Epidermal melanocyte (primary cell): Measurements from ENCODE around the gene SEMA3G.
A peak's percentile ranks its signal among the peaks of the same experiment; 100 is the strongest.

Experiments
- DNase-seq: peaks from one replicate; pipeline ENCODE4 v3.0.0; 2011; ENCODE audit warnings: low spot score; ENCODE audit not compliant: insufficient read length

The SEMA3G gene

DNA sequence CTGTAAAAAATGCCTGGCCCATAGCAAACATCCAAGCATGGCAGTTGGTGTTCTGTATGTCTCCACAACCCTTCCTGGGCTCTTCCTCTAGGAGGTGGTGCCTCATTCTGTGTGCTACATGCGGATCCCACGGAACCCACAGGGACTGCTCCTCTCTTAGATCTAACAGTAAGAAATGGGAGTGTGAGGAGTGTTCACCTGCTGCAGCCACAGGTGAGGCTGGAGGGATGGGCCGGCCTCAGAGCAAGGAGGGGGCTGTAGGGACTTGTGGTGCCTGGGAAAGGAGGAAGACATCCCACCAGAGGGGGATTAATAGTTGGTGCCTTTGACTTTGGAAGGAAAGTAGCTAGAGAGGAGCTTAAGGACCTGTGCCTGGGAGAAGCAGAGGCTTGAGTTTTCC is 22.2 kb downstream of the SEMA3G start:
- no peak for DNase-seq

DNA sequence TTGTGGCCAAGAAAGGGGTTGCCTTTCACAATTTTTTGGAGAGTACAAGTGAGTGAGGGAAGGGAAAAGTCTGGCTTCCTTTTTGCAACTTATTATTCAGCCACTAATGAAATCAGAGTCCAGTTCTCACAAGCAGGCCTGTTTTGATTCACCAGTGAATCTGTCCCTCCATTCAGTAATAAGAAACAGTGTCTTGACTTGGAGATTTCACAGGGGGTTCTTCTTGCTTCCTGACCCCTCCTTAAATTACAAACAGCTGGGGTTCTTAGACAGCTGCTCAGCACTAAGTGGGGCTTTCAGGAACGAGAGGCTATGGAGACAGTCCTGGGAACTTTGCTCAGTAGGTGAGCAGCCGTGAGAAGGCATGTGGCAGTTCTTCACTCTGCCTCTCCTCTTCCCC is 24.5 kb downstream of the SEMA3G start:
- DNase-seq, result no peak

DNA sequence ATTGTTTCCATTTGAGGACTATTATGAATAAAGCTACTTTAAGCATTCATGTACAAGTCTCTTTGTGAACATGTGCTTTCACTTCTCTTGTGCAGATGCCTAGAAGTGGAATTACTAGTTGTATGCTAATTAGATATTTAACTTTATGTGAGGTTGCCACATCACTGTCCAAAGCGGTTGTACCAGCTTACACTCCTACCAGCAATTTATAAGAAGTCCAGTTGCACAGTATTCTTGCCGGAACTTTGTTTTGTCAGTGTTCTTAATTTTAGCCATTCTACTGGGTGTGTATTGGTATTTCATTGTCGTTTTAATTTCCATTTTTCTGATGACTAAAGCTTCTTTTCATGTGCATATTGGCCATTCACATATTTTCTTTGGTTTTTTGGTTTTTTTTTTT is 29.1 kb downstream of the SEMA3G start:
- DNase-seq, result no peak

DNA sequence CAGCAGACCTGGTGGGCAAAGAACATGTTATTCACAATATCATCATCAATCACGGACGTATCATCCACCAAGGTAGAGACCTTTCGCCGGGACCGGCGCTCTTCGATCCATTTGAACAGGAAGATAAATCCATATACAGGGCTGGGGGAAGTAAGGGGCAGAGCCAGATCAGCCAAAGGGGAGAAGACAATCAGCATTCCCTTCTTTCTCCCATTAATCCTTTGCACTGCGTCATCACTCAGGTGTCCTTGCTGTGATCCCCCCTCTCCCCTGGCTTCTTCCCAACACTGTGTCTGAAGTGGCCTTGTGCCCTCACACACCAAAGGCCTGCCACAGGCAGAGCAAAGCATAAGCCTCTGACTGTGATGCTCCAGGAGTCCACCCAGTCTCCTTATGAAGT is 36.4 kb downstream of the SEMA3G start:
- no peak for DNase-seq

DNA sequence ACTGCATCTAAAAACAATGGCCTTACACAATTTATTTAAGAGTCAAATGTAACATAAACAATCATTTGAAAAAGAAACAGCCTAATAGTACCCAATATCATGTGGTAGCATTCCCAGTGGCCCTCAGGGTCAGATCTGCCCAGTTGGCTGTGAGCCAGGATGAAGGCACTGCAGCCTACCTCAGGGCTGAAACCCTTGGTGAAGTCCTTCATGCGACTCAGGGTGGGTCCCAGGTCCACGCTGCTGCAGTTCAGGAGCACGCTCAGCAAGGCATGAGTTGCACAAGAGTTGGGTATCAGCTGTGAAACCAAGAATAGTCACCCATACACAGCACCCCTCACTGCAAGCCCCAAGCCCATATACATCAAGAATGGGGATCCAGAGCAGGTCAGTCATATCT is 37.1 kb downstream of the SEMA3G start:
- peak; percentile 52 for DNase-seq

DNA sequence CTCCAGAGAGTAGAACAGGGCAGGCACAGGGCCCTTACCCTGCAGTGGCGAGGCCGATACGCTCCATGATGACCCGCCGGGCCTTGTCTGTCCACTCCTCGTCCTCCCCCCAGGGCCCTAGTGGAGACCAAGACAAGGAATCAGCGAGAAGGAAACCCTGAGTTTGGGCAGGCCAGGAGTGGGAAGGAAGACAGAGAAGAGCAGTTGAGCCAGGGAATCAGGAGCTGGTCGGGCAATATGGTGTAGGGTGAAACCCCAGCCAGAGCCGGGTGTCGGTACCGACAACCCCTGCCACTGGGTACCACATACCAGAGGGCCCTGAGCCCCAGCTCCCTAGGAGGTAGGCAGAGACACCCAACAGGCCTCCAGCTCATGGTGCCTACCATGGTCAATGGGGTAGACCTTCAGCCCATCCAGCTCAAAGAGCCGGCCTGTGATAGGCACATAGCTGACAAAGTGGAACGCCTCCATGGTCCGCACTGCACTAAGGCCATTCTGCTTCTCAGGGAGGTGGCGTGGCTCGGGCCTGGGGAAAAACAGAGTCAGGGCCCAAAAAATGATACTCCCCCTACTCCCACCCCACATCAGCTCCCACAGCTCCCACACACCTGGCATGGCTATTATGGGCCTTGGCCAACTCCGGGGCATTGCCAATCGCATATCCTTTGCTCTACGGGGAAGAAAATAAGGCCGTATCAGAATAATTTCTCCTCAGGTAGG is 38.0 kb downstream of the SEMA3G start:
- no peak for DNase-seq

DNA sequence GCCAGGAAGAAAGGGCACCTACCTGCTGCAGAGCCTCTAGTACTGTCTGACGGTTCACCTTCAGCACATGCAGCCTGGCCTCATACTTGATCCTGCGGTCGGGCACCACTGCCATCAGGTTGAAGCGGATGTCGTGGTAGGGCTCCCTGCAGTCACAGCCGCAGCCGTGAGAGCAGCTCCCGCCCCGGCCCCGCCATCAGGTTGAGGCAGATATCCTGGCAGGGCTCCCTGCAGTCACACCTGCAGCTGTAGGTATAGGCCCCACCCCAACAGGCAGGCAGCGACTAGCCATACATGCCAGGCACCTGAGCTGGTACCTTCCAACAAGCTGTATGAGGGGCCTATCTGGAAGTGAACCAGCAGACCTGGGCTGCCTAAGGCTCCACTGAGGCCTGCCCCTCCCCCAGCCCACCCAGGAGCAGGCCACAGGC is 38.7 kb downstream of the SEMA3G start:
- no peak for DNase-seq

DNA sequence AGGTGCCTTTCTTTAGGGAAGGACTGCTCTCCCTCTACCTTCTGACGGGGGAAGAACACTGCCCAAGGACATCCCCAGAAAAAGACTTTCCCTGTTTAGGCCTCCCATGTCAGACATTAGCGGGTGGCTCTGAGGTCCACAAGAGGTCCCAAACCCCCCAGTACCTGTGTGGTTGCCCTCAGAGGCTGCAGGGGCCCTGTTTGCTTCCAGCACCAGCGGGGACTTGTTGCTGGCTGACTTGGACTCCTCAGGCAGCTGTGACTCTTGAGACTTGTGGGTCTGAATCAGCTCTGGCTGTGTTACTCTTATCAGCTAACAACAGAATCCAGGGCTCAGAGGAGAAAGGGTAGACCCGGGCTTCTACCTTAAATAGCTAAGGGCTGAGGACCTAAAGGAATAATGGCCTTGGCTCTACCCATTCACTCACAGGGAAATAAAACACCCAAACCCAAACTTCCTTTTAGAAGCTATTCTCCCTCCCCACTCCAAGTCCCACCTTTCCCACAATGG is 39.2 kb downstream of the SEMA3G start:
- DNase-seq, result no peak

DNA sequence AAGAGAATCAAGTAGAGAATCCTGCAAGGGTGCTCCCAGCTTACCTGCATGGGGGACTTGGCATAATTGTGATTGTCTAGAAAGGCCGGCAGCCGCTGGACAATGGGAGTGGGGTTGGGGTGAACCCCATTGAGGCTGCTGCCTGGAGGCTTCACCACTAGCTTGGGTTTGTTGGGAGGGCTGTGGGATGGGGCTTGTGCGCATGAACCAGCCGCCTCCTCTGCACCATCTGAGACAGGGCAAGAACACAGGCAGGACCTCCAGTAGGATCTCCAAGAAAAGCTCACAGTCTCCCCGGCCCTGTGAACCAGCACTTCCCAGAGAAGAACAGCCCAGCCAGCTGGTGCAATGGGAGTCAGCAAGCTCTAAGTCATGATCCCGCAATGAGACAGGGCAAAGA is 39.8 kb downstream of the SEMA3G start:
- DNase-seq, result no peak

DNA sequence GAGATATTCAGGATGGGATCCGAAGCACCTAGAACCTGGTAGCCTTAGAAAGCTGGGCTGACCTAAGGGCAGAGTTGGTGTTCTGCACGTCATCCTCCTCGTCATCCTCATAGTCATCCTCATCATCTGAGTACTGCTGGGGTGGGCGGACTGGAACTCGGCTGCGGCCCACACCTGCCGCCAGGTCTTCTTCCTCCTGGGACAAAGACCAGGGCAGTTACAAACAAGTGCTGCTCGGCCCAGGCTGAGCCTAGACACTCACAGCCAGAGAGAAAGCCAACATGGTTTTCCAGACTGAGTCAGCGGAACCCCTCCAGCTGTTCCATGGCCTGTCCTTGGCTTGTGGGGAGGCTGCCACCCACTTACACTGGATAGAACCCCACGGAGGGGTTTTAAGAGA is 40.5 kb downstream of the SEMA3G start:
- DNase-seq, result no peak

DNA sequence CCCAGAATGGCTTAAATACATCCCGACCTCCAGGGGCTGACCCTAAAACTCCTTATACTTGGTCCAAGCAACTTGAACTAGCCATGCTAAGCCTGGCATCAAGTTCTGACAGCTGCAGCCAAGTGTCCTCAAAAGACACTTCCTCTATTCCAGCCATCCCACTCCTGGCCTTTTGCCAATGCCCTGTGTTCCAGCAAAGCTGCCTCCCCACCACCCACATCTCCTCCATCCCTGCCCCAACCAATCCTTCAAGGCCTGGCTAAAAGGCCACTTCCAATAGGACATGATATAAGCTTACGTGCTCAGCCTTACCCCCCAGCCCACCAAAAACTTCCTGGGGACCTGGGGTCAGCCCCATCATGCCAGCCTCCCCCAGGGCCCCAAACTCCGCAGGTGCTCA is 40.9 kb downstream of the SEMA3G start:
- no peak for DNase-seq

DNA sequence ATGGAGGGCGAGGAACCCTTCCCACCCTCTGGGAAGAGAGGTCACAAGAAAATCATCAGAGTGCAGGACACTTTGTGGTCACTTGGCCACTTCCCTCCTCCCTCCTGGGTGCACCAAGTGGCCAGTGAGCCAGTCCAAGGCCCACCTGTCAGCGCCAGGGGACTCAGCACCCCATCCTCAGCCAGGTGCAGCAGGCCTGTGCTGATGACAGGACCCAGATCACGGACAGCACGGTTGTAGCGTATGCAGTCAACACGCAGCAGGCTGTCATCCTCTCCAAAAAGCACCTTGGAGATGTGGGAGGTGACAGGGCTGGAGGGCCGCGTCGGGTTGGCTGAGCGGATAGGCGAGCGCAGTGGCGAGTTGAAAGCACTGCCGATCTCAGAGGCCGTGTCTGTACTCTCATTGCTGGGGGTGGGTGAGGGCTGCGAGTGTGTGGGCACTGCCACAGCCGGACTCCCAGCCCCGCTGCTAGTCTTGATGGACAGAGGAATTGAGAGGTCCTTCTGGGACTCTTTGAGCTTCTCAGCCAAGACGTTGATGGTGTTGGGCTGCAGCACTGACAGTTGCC is 41.5 kb downstream of the SEMA3G start:
- DNase-seq, result no peak

DNA sequence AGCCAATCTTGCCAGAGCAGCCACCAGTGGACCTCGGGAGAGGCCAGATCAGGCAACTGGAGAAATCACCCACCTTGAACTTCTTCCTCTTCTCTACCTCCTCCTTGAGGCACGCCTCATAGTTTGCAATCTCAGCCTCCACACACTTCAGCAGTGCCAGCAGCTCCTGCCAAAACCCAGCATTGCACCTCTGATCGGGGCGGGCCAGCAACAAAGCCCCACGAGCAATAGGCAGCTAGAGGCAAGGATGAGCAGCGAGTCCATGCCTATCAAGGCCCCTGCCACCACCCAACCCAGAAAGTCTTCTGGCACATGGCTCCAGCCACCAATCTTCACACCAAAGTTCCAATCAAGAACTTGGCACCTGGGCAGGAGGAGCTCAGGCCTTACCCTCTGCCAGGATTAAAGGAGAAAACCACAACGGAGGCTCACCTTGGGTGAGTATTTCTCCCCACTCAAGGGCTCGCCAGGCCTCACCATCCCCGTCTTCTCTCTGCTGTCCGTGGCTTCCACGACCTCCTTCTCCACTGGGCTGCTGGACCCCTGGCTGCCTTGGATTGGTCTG is 42.1 kb downstream of the SEMA3G start:
- DNase-seq, result no peak

DNA sequence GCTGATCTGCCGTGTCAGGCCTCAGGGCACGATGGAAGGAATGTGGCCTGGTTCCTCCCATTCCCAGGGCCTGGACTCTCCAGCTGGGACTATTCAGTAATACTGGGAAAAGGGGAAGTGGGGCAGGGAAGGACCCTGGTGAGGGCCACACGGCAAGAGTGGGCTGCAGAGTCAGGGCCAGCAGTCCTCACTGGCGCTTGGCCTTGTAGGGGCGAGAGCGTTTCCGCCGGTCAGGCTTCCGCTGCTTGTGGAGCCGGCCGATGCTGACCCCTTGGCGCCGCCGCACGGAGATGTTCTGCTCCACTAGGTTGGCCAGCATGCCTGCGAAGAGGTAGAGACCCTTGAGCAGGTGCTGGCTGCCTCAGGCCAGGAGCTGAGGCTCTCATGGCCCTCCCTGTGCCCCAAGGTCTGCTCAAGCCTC is 42.8 kb downstream of the SEMA3G start:
- no peak for DNase-seq

DNA sequence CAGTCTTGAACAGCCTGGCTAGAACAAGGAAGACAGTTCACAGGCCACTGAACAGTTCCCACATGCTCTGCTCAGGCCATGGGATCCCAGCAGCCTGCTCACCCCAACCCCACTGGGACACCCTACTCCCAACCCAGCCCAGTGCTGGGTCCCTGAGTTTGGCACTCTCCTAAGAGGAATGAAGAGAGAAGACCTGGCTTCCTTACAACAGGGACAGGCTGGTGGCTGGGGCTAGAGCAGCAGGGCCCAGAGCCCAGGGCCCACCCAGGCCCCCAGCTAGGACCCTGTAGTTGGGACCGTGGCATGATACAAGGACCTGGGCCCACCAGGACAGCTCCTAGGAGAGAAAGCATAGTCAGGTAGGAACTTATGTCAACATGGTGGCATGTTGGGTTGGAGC is 43.4 kb downstream of the SEMA3G start:
- no peak for DNase-seq

DNA sequence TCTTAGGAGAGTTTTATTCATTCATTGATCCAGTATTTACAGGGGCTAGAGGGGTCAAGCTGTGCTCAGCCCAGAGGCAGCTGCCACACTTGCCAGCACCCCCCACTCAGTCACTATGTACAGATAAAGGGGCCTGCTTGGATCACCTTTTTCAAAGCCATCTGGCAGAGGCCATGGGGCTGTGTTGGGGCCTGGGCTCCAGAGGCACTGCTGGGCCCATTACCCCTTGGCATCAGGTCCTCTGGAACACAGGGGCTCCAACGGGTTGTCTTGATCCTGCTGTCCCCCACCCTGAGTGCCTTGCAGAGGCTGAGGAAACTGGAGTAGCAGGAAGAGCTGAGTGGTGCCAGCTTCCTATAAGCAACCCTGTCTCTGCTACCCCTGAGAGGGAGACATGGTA is 43.9 kb downstream of the SEMA3G start:
- DNase-seq, result no peak

DNA sequence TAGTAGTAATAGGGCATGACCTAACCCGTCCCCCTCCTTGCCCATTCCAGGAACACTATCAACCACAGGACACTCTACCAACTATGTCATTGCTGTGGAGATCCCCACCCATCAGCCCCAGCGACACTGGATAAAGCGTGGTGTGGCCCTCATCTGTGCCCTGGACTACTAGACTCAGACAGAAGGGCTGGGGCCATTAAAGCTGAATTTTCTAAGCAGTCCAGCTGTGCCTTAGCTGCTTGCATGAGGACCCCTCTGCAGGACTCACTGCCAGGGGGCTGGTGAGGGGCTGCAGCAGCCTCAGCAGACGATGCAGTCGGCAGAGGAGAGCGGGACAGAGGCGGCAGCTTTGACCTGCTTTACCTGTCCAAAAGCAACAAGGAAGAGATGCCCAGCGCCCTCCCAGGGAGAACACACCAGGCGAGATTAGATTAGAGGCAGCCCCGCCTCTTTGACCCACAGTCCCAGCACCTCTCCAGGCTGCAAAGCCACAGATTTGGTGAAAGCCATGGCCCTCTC is 44.6 kb downstream of the SEMA3G start:
- DNase-seq, result no peak

DNA sequence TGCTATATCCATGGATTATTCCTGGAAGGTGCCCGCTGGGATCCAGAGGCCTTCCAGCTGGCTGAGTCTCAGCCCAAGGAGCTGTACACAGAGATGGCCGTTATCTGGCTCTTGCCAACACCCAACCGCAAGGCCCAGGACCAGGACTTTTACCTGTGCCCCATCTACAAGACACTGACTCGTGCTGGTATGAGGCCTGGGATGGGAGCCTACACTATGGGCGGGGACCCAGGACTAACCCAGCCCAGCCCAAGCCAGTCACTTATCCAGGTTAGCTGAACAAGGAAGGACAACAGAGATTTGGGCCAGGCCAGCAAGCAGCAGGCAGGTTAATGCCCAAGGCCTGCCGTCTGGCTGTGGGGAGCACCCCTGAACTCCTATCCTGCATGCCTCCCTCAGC is 45.3 kb downstream of the SEMA3G start:
- no peak for DNase-seq

DNA sequence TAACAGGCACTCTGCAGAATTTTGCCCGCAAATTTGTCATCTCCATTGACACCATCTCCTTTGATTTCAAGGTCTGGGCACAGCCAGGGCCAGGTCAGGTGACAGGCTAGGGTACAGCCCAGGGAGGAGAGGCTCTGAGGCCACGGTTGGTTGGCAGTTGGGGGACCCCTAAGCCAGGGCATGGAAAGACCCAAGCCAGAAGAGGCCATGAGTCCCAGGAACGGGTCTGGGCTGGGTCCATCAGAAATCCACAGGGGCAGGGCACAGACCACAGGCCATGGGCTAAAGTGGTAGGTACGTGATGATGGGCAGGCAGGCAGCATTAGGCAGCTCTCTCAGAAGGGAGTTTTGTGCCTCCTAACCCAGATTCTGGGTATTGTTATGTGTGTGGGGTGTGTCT is 45.8 kb downstream of the SEMA3G start:
- DNase-seq, result no peak

DNA sequence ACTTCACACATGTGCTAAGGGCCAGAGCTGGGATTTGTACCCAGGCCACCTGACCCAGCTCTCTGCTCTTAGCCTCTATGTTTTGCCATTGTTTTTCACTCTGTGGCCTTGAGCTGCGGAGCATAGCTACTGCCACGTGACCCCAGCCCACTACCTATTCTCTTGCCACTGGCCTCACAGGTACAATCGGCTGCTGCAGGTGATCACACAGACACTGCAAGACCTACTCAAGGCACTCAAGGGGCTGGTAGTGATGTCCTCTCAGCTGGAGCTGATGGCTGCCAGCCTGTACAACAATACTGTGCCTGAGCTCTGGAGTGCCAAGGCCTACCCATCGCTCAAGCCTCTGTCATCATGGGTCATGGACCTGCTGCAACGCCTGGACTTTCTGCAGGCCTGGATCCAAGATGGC is 46.2 kb downstream of the SEMA3G start:
- no peak for DNase-seq

DNA sequence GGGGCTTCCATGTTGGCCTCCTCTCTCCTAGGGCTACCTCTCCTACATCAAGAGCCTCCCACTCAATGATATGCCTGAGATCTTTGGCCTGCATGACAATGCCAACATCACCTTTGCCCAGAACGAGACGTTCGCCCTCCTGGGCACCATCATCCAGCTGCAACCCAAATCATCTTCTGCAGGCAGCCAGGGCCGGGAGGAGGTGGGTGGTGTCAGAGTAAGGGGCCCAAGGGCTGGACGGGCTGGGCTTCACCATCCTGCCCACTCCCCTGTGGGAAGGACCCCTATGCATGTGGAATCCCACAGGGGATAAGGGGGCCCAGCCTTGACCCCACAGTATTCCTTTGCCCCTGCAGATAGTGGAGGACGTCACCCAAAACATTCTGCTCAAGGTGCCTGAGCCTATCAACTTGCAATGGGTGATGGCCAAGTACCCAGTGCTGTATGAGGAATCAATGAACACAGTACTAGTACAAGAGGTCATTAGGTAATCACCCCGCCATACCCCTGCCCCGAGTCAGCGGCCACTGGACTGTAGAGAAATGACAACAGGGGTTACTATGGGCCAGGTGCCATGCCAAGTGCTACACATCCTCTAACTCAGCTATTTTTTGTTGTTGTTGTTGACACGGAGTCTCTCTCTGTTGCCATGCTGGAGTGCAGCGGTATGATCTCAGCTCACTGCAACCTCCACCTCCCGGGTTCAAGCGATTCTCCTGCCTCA is 47.1 kb downstream of the SEMA3G start:
- no peak for DNase-seq
